GM18517 (cell line): ENCODE data around the gene CCNL2.

ENCODE experiments used
- ATAC-seq: cut with Tn5 transposase; IDR thresholded peaks from one replicate; pipeline ENCODE4 v1.9.1; 2021; ENCODE audit warnings: mild to moderate bottlenecking, moderate library complexity; ENCODE audit not compliant: unreplicated experiment

Gene CCNL2

DNA sequence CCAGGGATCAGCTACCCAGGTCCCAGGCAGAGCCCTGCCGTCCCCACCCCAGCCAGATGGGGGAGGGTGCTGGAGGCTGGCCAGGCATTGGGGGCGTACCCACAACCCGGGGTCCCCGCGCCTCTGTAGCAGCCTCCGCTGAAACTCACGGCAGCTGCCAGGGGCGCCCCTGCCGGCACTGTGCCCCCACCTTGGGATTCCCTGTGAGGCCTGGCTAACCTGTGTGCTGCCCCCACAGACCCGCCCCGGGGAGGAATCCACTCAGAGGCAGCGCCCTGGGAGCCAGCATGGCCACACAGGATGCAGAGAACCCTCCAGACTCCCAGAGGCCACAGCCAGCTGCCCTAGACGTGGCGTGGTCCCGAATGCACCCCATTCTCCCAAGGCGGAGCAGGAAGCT, 53.8 kb downstream of the CCNL2 start:
- ATAC-seq, result no peak

DNA sequence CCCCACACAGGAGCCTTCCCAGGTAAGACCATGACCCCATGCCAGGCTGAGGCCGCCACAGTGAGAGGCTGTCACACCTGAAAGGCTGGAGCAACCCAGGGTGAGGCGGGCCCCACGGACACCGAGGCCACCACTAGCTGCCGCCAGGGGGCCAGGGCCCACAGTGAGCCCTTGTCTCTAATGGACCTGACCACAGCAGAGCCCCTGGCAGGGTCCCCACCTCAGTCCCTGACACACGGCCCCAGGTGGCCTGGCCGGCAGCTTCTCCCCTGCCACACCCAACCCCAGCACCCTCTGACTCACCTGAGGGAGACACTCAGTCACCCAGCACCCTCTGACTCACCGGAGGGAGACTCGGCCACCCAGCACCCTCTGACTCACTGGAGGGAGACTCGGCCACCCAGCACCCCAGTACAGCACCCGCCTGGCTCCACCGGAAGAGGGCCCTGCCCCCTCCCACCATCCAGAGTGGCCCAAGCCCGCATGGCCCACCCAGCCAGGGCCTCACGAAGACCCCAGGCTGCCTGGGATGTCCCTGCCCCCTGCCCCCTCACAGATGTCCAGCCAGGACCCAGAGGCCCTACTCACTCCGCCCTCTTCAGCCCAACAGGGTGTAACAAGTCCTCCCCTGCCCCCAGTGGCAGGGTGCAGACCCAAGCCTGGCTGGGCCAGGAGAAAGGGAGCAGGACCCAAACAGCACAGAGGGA, 54.3 kb downstream of the CCNL2 start:
- ATAC-seq, result no peak

DNA sequence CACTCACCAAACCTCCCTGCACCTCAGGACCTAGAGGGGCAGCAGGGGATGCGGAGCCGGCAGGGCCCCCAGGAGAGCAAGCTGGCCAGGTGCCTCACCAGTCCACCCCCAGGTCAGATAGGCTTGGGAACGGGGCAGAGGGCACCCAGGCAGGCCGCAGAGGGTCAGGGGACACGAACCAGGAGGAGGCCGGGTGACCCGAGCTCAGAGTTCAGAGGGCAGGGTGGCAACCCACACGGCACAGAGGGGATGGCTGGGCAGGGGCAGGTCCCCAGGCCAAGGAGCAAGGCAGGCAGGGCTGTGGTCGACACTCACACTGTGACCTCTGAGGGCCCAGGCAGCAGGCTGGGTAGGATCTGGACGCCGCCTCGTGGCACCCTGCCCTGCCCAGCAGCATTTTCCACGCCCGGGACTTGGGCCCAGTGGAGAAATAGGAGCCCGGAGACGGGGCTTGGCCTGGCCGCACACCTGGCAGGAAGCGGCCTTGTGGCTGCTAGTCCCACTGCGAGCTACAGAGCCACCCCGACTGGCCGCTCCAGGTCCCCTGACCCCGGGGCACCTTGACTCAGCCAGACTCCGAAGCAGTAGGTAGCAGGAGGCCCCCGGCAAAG, 55.2 kb downstream of the CCNL2 start:
- ATAC-seq, result no peak

DNA sequence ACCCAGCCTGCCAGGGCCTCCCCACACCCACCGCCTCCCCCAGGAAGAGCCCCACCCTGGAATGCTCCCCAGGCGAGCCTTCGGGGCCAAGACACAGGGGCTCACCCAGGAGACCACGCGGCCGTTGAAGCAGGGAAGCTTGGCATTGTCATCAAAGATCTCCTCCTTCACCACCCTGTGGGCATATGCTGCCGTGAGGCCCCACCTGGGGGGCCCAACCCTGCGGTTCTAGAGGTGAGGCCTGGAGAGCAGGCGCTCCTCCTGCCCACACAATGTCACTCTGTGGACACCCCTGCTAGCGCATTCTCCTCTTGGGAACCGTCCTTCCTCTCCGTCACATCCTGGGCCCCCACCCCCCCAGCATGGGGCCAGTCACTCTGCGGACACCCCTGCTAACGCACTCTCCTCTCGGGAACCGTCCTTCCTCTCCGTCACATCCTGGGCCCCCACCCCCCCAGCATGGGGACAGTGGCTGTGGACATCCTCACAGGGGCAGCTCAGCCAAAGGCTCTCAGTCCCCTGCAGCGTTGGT, 56.5 kb downstream of the CCNL2 start:
- ATAC-seq, result no peak

DNA sequence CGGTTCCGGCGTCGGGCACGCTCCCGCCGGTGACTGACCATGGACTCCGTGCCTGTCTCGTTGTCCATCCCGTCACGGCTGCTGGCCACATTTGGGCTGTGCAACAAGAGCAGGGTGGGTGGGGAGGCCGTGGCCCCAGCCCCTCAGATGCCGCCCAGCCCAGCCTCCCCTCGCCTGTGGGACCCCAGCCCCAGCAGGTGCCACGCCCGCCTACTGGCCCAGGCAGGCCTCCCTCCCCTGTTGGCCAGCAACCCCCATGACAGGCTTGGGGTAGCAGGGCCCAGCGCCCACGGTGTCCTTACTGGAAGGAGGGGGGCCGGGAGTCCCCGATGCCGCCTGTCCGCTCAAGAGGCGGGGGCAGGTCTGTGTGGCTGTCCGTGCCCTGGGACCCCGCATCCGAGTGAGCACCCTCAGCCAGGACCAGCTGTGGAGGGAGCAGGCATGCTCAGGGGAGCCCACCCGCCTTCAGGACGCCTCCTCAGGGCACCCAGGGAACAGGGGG, 57.0 kb downstream of the CCNL2 start:
- ATAC-seq, result no peak

DNA sequence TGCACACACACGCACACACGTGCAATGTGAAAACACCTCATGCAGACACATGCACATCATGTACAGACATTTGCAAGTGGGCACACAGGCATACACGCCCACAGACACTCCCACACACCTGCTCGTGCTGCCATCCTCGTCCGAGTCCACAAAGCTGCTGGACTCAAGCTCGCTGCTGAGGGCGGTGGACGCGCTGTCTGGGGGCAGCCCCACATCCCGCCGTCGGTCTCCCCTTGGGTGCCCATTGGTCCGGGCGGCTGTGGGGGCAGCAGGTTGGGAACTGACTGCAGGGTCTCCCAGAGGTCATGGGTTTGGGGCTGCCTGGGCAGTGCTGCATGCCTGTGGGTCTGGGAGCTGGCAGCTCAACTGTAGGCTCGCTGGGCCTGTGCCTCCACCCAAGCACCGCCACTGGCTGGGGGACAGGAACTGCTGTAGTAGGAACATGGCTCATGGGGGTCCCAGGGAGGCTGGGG, 57.5 kb downstream of the CCNL2 start:
- no peak for ATAC-seq

DNA sequence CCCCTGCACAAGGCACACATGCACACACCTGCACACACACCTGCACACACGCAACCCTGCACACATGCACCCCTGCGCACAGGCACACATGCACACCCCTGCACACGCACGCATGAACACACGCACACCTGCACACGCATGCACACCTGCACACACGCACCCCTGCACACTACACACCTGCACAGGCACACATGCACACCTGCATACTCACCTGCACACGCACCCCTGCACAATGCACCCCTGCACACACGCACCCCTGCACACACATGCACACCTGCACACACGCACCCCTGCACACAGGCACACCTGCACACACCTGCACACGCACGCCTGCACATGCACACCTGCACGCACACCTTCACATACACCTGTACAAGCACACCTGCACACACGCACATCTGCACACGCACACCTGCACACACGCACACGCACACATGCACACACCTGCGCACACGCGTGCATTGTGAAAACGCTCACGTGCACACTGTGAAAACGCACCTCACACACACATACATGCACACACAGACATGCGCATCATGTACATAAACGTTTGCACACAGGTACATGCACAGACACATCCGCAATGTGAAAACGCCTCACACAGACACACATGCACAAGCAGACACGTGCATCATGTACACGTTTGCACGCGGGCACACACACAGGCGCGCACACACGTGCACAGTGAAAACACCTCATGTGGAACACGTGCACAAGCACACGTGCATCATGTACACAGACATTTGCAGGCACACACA, 58.2 kb downstream of the CCNL2 start:
- no peak for ATAC-seq

DNA sequence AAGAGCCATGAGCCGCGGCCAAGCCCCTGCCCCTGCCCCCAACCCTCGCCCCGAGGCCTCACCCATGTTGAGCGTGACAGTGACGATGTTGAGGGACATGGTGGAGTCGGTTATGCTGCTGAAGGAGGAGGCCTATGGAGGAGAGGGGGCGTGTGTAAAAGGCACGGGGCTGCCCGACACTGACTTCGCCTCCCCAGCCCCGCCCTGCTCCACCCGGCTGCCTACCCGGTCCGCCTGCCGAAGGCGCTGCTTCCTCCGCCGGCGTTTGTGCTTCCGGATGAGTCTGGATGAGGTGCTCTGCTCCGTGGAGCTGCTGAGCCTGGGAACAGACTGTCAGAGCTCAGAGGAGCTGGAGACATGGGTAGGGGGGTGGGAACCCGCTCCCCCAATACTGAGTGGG, 59.0 kb downstream of the CCNL2 start:
- no peak for ATAC-seq

DNA sequence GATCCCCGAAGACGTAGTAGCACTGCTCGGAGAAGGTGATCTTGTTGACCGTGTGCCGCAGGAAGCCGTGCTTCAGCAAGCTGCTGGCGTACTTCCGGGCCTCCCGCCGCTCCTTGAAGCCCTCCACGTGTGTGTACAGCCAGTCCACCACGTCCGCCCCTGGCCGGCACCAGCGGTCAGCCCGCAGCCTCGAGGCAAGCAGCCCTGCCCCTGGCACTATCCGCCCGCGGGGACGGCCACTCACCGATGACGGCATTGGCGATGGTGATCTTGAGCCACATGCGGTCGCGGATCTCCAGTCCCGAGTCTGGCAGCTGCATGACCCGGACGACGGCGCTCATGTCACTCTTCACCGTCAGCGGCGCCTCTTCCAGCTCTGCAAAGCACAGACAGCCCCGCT, 60.9 kb downstream of the CCNL2 start:
- ATAC-seq, result no peak

DNA sequence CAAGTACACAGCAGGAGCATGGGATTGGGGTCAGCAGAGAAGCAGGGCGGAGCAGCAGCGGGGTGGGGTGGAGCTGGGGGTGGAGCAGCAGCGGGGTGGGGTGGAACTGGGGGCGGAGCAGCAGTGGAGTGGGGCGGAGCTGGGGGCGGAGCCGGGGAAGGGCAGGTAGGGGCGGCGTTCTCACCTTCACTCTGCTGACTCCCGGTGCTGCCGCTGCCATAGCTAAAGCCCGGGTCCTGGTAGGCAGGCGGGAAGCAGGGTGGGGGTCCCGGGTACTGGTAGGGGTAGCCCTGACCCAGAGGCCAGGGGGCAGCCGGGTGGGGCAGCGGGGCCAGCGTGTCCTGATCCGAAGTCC, 61.4 kb downstream of the CCNL2 start:
- no peak for ATAC-seq

DNA sequence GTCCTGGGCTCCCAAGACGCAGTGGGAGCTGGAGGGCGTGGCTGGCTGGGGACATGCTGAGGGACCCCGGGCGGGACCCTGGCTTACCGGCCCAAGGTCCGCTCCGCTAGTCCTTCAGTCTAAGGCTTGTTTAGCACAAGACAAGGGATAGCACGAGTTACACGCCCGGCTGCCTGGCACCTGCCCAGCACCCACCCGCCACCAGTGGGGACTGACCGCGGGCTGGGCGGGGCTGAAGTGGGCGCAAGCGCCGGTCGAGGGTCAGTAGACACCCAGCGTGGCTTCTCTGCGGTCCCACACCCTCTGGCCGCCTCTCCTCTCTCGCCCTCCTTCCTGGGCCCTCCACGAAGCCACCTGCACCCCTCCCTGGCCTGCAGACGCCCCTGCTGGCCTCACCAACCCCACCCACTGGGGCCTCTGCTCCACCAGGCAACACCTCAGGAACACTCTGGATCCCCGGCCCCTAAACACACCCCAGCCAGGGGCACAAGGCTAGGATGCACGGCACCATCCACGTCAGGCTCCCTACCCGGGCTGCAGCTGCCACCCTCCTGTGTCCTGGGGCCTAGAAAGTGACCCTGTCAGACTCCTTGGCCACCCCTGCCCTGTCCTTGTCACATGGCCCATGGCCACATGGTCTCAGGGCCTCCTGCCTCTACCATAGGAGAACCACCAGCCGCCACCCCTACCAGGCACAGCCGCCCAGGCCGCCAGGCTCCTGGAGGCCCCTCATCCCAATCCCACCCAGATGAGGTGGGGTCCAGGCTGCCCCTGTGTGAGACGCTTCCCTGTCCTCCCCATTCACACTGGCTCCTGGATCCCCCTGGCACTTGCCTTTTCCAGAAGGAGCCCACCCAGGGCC, 62.0 kb downstream of the CCNL2 start:
- ATAC-seq, result no peak

DNA sequence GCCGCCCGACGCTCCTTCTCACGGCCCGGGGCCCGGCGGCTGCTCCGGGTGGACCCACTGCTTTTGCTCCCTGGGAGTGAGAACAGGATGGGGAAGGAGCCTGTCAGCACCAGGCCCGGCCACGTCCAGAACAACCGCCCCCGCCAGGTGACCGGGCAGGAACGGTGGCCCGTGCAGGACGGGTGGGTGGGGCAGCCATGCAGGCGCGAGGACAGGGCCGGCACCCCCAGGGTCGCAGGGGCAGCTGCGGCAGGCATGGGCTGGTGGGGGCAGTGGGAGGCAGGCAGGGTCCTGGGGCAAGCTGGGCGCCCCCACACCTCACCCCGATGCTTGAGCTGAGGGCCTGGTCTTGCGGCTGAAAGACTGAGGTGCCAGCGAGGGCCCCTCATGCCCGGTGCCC, 62.7 kb downstream of the CCNL2 start:
- ATAC-seq, result no peak

DNA sequence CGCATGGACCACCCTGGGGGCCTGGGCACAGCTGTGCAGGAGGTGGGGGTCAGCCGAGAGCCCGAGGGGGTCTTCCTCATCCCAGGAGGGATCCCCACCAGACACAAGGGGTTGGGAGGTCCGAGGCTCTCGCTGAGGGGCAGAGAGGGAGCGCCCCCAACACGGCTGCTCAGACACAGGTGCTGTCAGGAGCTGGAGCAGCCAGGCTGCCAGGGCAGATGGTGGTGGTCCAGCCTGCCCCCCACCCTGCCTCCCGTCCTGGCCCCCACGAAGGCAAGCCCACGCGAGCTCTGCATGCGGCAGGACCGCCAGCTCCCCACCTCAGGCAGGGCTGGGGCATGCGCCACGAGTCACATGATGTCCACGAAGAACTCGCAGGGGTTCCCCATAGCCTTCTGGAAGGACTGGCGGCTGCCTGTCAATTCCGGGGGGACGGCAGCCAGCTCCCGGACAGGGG, 63.3 kb downstream of the CCNL2 start:
- no peak for ATAC-seq
